ENCODE data around the gene IFNAR1. TPM values are rescaled to one million over a fixed set of nuclear protein-coding genes. Genes with fewer than 3 reads are reported as not detected.

IFNAR1 gene
- total RNA-seq, 2 experiments from 2014 or later, result 18.1 to 60.8 TPM

GRCh38 chr21:33350676-33351075 lies 25.9 kb downstream of the IFNAR1 start:
- no peak for TF ChIP-seq EZH2phosphoT487 (IDR thresholded peaks at IDR 0.05; ENCODE audit: borderline replicate concordance, low read depth, low read length)
- TF ChIP-seq, protein P1, sequence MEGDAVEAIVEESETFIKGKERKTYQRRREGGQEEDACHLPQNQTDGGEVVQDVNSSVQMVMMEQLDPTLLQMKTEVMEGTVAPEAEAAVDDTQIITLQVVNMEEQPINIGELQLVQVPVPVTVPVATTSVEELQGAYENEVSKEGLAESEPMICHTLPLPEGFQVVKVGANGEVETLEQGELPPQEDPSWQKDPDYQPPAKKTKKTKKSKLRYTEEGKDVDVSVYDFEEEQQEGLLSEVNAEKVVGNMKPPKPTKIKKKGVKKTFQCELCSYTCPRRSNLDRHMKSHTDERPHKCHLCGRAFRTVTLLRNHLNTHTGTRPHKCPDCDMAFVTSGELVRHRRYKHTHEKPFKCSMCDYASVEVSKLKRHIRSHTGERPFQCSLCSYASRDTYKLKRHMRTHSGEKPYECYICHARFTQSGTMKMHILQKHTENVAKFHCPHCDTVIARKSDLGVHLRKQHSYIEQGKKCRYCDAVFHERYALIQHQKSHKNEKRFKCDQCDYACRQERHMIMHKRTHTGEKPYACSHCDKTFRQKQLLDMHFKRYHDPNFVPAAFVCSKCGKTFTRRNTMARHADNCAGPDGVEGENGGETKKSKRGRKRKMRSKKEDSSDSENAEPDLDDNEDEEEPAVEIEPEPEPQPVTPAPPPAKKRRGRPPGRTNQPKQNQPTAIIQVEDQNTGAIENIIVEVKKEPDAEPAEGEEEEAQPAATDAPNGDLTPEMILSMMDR (conservative IDR thresholded peaks at IDR 0.05; ENCODE audit: low read length), result no peak
- H3K4me1 ChIP-seq (ENCODE audit: insufficient read depth, low read length, poor library complexity, severe bottlenecking), result no peaks in the 10 kb centered on the region
- intact Hi-C loops (cut with micrococcal nuclease; ENCODE audit: unreplicated experiment), result no loop called here
- ChIA-PET CTCF (ENCODE audit: unreplicated experiment) (no interaction called here), POLR2A (interaction anchor here (0.7 kb wide), 1 partner anchor 45 kb away, joined by 3 read pairs; no protein-coding TSS in a partner anchor)
- H3K9me2 ChIP-seq (ENCODE audit: insufficient read depth, low read length), result no peaks in the 10 kb centered on the region
- BruUV-seq (replicated peaks), result no TSS peak
- no peak for DNase-seq (ENCODE audit: low spot score)
- H4K20me1 ChIP-seq (ENCODE audit: insufficient read depth, low read length), result no peaks in the 10 kb centered on the region
- H3K79me2 ChIP-seq (ENCODE audit: insufficient read depth, low read depth, low read length), result no peaks in the 10 kb centered on the region
- no peak overlapping the region for H3K4me3 ChIP-seq (ENCODE audit: low read depth, low read length, poor library complexity, severe bottlenecking)
- no peak overlapping the region for H2AFZ ChIP-seq (ENCODE audit: low read length)
- no peak overlapping the region for H3K27ac ChIP-seq (ENCODE audit: low read depth, low read length, poor library complexity, severe bottlenecking)
- H3K36me3 ChIP-seq (ENCODE audit: insufficient read depth, low read length), result peaks cover 95% of the 10 kb centered on the region
- H3K4me2 ChIP-seq (ENCODE audit: low read length), result no peak overlapping the region
- H3K9me3 ChIP-seq (ENCODE audit: low read length), result no peaks in the 10 kb centered on the region

DNA sequence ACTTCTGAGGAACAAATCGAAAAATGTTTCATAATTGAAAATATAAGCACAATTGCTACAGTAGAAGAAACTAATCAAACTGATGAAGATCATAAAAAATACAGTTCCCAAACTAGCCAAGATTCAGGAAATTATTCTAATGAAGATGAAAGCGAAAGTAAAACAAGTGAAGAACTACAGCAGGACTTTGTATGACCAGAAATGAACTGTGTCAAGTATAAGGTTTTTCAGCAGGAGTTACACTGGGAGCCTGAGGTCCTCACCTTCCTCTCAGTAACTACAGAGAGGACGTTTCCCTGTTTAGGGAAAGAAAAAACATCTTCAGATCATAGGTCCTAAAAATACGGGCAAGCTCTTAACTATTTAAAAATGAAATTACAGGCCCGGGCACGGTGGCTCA lies 30.6 kb downstream of the IFNAR1 start:
- no peaks in the 10 kb centered on the region for H4K20me1 ChIP-seq (ENCODE audit: insufficient read depth, low read length)
- BruUV-seq (replicated peaks), result TSS peak; percentile 46
- no peak overlapping the region for H3K27ac ChIP-seq (ENCODE audit: low read depth, low read length, poor library complexity, severe bottlenecking)
- H3K9me2 ChIP-seq (ENCODE audit: insufficient read depth, low read length), result no peaks in the 10 kb centered on the region
- no peak for DNase-seq (ENCODE audit: low spot score)
- no peak overlapping the region for H2AFZ ChIP-seq (ENCODE audit: low read length)
- no peak overlapping the region for H3K4me3 ChIP-seq (ENCODE audit: low read depth, low read length, poor library complexity, severe bottlenecking)
- intact Hi-C loops (cut with micrococcal nuclease; ENCODE audit: unreplicated experiment), result no loop called here
- peaks cover 7% of the 10 kb centered on the region for H3K4me1 ChIP-seq (ENCODE audit: insufficient read depth, low read length, poor library complexity, severe bottlenecking)
- H3K4me2 ChIP-seq (ENCODE audit: low read length), result no peak overlapping the region
- ChIA-PET POLR2A (interaction anchor here (1.8 kb wide), 1 partner anchor 30 kb away, joined by 4 read pairs; the partner anchor contains the start of gene IFNAR1), CTCF (ENCODE audit: unreplicated experiment) (no interaction called here)
- H3K79me2 ChIP-seq (ENCODE audit: insufficient read depth, low read depth, low read length), result no peaks in the 10 kb centered on the region
- peaks cover 79% of the 10 kb centered on the region for H3K36me3 ChIP-seq (ENCODE audit: insufficient read depth, low read length)
- TF ChIP-seq, protein P1 (conservative IDR thresholded peaks at IDR 0.05; ENCODE audit: low read length), result no peak
- no peak for TF ChIP-seq EZH2phosphoT487 (IDR thresholded peaks at IDR 0.05; ENCODE audit: borderline replicate concordance, low read depth, low read length)
- no peaks in the 10 kb centered on the region for H3K9me3 ChIP-seq (ENCODE audit: low read length)

DNA sequence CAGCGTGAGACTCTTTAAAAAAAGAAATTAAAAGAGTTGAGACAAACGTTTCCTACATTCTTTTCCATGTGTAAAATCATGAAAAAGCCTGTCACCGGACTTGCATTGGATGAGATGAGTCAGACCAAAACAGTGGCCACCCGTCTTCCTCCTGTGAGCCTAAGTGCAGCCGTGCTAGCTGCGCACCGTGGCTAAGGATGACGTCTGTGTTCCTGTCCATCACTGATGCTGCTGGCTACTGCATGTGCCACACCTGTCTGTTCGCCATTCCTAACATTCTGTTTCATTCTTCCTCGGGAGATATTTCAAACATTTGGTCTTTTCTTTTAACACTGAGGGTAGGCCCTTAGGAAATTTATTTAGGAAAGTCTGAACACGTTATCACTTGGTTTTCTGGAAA lies 31.2 kb downstream of the IFNAR1 start:
- H3K9me3 ChIP-seq (ENCODE audit: low read length), result no peaks in the 10 kb centered on the region
- H3K4me1 ChIP-seq (ENCODE audit: insufficient read depth, low read length, poor library complexity, severe bottlenecking), result peaks cover 14% of the 10 kb centered on the region
- BruUV-seq (replicated peaks), result no TSS peak
- no peaks in the 10 kb centered on the region for H3K79me2 ChIP-seq (ENCODE audit: insufficient read depth, low read depth, low read length)
- no peak overlapping the region for H2AFZ ChIP-seq (ENCODE audit: low read length)
- H3K36me3 ChIP-seq (ENCODE audit: insufficient read depth, low read length), result peaks cover 73% of the 10 kb centered on the region
- H3K9me2 ChIP-seq (ENCODE audit: insufficient read depth, low read length), result no peaks in the 10 kb centered on the region
- no peaks in the 10 kb centered on the region for H4K20me1 ChIP-seq (ENCODE audit: insufficient read depth, low read length)
- intact Hi-C loops (cut with micrococcal nuclease; ENCODE audit: unreplicated experiment), result no loop called here
- TF ChIP-seq, protein P1 (conservative IDR thresholded peaks at IDR 0.05; ENCODE audit: low read length), result no peak
- no peak for TF ChIP-seq EZH2phosphoT487 (IDR thresholded peaks at IDR 0.05; ENCODE audit: borderline replicate concordance, low read depth, low read length)
- no peak overlapping the region for H3K4me2 ChIP-seq (ENCODE audit: low read length)
- no peak for DNase-seq (ENCODE audit: low spot score)
- POLR2A ChIA-PET, result interaction anchor here (0.7 to 1.8 kb wide), 2 partner anchors 31 to 118 kb away, joined by 3 to 4 read pairs; partner anchors contain the start of gene IFNAR1
- no peak overlapping the region for H3K27ac ChIP-seq (ENCODE audit: low read depth, low read length, poor library complexity, severe bottlenecking)
- H3K4me3 ChIP-seq (ENCODE audit: low read depth, low read length, poor library complexity, severe bottlenecking), result no peak overlapping the region
- CTCF ChIA-PET (ENCODE audit: unreplicated experiment), result no interaction called here
